ENCODE results near the gene PGM5. TPM values are rescaled to one million over a fixed set of nuclear protein-coding genes. Genes with fewer than 3 reads are reported as not detected.

The PGM5 gene
- total RNA-seq, 1 experiment from 2014 or later, result 0.15 TPM

- ChIA-PET RAD21 (ENCODE audit: low non-redundant PET in 1 of 2, low total read pairs in 2 of 2, uncharacterized antibody in 2 of 2, unreplicated experiment in 2 of 2) (no interaction called here), CTCF (interaction anchor here (0.6 to 2.2 kb wide), 4 partner anchors 8 to 75 kb away, joined by 3 to 18 read pairs (median 4); no protein-coding TSS in a partner anchor), POLR2A (no interaction called here)
- Histone ChIP-seq H3K9me3 (ENCODE audit: control insufficient read depth in 1 of 2, insufficient read depth in 1 of 2, low read depth in 1 of 2, low read length in 2 of 2) (no peaks in the 10 kb centered on the region), H3K9me2 (ENCODE audit: insufficient read depth) (no peaks in the 10 kb centered on the region), H2AFZ (ENCODE audit: low read depth, low read length, poor library complexity, severe bottlenecking) (no peak overlapping the region), H3K36me3 (ENCODE audit: control insufficient read depth in 1 of 2, insufficient read depth in 2 of 2, low read length in 2 of 2) (no peaks in the 10 kb centered on the region), H3K27ac (ENCODE audit: low read depth, low read length) (no peak overlapping the region), H3K4me2 (ENCODE audit: low read length) (no peak overlapping the region), H3K4me3 (replicated peaks in 1 of 2; ENCODE audit: low read depth in 1 of 2, low read length in 2 of 2) (no peak overlapping the region), H4K20me1 (ENCODE audit: insufficient read depth) (no peaks in the 10 kb centered on the region), H3K9ac (ENCODE audit: low read length) (no peak overlapping the region), H3K27me3 (ENCODE audit: insufficient read depth, low read length) (peaks cover 18% of the 10 kb centered on the region; the same call in 1 of the 2 replicates), H3K79me2 (ENCODE audit: insufficient read depth, low read length) (no peaks in the 10 kb centered on the region), H3K4me1 (ENCODE audit: control insufficient read depth in 1 of 2, insufficient read depth in 2 of 2, low read length in 2 of 2) (no peaks in the 10 kb centered on the region)
- DNase-seq (ENCODE audit: low read depth, low spot score) (no peak), ATAC-seq (no peak)
- TF ChIP-seq ZFX (IDR thresholded peaks at IDR 0.05) (no peak), EZH2phosphoT487 (IDR thresholded peaks at IDR 0.05; ENCODE audit: borderline replicate concordance) (no peak), CEBPB (IDR thresholded peaks at IDR 0.05; ENCODE audit: low read depth) (no peak), YY1 (IDR thresholded peaks at IDR 0.05; ENCODE audit: extremely low read depth, insufficient replicate concordance, low read depth, low read length) (no peak), EZH2 (IDR thresholded peaks at IDR 0.05) (no peak)
- BruUV-seq (replicated peaks), result no TSS peak
- intact Hi-C loops (cut with micrococcal nuclease), result loop anchor here (5.0 kb wide), 1 partner anchor 35 kb away; no protein-coding TSS in a partner anchor
Observed at GRCh38 chr9:68417762-68418161, 61.4 kb downstream of the PGM5 start.

DNA sequence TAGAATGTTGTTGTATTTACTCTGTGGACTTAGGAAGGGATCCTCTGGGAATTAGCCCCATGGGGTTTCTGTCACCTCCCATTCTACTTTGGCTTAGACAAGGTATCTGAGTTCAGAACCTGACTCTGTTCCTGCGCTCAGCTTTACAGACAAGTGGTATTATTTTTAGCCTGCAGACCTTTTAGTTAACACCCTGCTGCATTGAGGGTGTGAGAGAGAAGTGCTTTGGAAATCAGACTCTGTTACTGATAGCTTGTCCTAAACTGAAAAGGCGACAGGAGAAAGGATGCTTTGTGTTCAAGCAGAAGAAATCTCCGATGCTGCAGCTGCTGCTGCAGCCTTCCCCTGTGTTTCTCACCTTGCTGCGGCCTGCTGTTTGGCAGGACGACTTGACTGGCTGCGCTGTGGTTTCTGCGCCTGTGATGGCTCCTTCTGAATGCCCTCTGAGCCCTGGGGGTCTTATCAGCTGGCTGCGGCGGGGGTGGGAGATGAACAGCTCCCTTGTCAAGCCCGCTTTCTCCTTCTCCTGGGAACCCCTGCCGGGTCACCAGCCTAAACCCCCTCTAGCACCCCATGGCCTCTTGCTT, 61.9 kb downstream of the PGM5 start:
- no peaks in the 10 kb centered on the region for H3K9me2 ChIP-seq (ENCODE audit: insufficient read depth)
- ChIA-PET RAD21 (ENCODE audit: low non-redundant PET in 1 of 2, low total read pairs in 2 of 2, uncharacterized antibody in 2 of 2, unreplicated experiment in 2 of 2) (no interaction called here), CTCF (interaction anchor here (0.7 to 2.2 kb wide), 2 partner anchors 10 to 75 kb away, joined by 3 to 18 read pairs; no protein-coding TSS in a partner anchor), POLR2A (no interaction called here)
- H3K4me2 ChIP-seq (ENCODE audit: low read length), result no peak overlapping the region
- no peaks in the 10 kb centered on the region for H3K36me3 ChIP-seq (ENCODE audit: control insufficient read depth in 1 of 2, insufficient read depth in 2 of 2, low read length in 2 of 2)
- peaks cover 18% of the 10 kb centered on the region; the same call in 1 of the 2 replicates for H3K27me3 ChIP-seq (ENCODE audit: insufficient read depth, low read length)
- no peaks in the 10 kb centered on the region for H3K9me3 ChIP-seq (ENCODE audit: control insufficient read depth in 1 of 2, insufficient read depth in 1 of 2, low read depth in 1 of 2, low read length in 2 of 2)
- DNase-seq (ENCODE audit: low read depth, low spot score) (no peak), ATAC-seq (no peak)
- no peak overlapping the region for H3K4me3 ChIP-seq (replicated peaks in 1 of 2; ENCODE audit: low read depth in 1 of 2, low read length in 2 of 2)
- intact Hi-C loops (cut with micrococcal nuclease), result loop anchor here (5.0 kb wide), 1 partner anchor 34 kb away; no protein-coding TSS in a partner anchor
- no peaks in the 10 kb centered on the region for H4K20me1 ChIP-seq (ENCODE audit: insufficient read depth)
- no peaks in the 10 kb centered on the region for H3K79me2 ChIP-seq (ENCODE audit: insufficient read depth, low read length)
- no peaks in the 10 kb centered on the region for H3K4me1 ChIP-seq (ENCODE audit: control insufficient read depth in 1 of 2, insufficient read depth in 2 of 2, low read length in 2 of 2)
- no peak overlapping the region for H2AFZ ChIP-seq (ENCODE audit: low read depth, low read length, poor library complexity, severe bottlenecking)
- H3K27ac ChIP-seq (ENCODE audit: low read depth, low read length), result no peak overlapping the region
- no TSS peak for BruUV-seq (replicated peaks)
- no peak overlapping the region for H3K9ac ChIP-seq (ENCODE audit: low read length)
- TF ChIP-seq ATF3 (IDR thresholded peaks at IDR 0.05) (no peak), ZNF274 (IDR thresholded peaks at IDR 0.05; ENCODE audit: low read depth, low read length) (no peak), SRF (IDR thresholded peaks at IDR 0.05; ENCODE audit: low read depth) (no peak), RAD21 (IDR thresholded peaks at IDR 0.05; ENCODE audit: low read depth) (no peak), JUND (IDR thresholded peaks at IDR 0.05) (no peak), EZH2phosphoT487 (IDR thresholded peaks at IDR 0.05; ENCODE audit: borderline replicate concordance) (no peak), ELF1 (IDR thresholded peaks at IDR 0.05; ENCODE audit: borderline replicate concordance, low read depth) (no peak), REST (IDR thresholded peaks at IDR 0.05; ENCODE audit: low read depth) (no peak), YY1 (IDR thresholded peaks at IDR 0.05; ENCODE audit: extremely low read depth, insufficient replicate concordance, low read depth, low read length) (no peak), FOSL1 (IDR thresholded peaks at IDR 0.05; ENCODE audit: low read depth) (no peak), EGR1 (IDR thresholded peaks at IDR 0.05; ENCODE audit: low read depth) (no peak)
- TF ChIP-seq, protein P1, sequence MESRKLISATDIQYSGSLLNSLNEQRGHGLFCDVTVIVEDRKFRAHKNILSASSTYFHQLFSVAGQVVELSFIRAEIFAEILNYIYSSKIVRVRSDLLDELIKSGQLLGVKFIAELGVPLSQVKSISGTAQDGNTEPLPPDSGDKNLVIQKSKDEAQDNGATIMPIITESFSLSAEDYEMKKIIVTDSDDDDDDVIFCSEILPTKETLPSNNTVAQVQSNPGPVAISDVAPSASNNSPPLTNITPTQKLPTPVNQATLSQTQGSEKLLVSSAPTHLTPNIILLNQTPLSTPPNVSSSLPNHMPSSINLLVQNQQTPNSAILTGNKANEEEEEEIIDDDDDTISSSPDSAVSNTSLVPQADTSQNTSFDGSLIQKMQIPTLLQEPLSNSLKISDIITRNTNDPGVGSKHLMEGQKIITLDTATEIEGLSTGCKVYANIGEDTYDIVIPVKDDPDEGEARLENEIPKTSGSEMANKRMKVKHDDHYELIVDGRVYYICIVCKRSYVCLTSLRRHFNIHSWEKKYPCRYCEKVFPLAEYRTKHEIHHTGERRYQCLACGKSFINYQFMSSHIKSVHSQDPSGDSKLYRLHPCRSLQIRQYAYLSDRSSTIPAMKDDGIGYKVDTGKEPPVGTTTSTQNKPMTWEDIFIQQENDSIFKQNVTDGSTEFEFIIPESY (IDR thresholded peaks at IDR 0.05; ENCODE audit: extremely low read depth, insufficient replicate concordance, low read length), result no peak
